Adrenal gland (tissue), 12 donors: ENCODE results near the gene LBH. TPM values are rescaled to one million over a fixed set of nuclear protein-coding genes. Genes with fewer than 3 reads are reported as not detected.
A peak's percentile ranks its signal among the peaks of the same experiment; 100 is the strongest.
"Not testable (repeated sequence)": the region's sequence is repeated elsewhere in the genome, so short reads cannot be mapped to it uniquely, and the experiment has no call there.

Experiments used
- DNase-seq, 7 donors: peaks; one replicate each; pipeline ENCODE4 v3.0.0-alpha.2; 2019 to 2020
- H3K27ac ChIP-seq, 5 donors: fragments of 200-600 bp; sonication (generic) in 4 of 5; 1 replicate in 3 of 5; 2 replicates in 2 of 5; pipeline versions ENCODE4 v1.5.1 to v1.8.0; 2016 to 2020; ENCODE audit warnings: mild to moderate bottlenecking in 1 of 5
- H3K27me3 ChIP-seq: fragments of 200-600 bp; 2 replicates; pipeline ENCODE4 v1.8.0; 2021
- H3K36me3 ChIP-seq, 2 donors: fragments of 200-600 bp; replicated peaks in 1 of 2; 1 replicate in 1 of 2; 2 replicates in 1 of 2; pipeline versions ENCODE4 v1.5.1 to v1.8.0; 2018 to 2022
- H3K4me1 ChIP-seq, 2 donors: fragments of 200-600 bp; replicated peaks in 1 of 2; 1 replicate in 1 of 2; 2 replicates in 1 of 2; pipeline versions ENCODE4 v1.5.1 to v1.8.0; 2018 to 2021
- H3K4me3 ChIP-seq, 4 donors: fragments of 200-600 bp; sonication (generic) in 3 of 4; one replicate each; pipeline ENCODE4 v1.5.1; 2016 to 2018
- H3K9me3 ChIP-seq, 3 donors: fragments of 200-600 bp; sonication (generic) in 1 of 3; replicated peaks in 1 of 3; 1 replicate in 2 of 3; 2 replicates in 1 of 3; pipeline versions ENCODE4 v1.5.1 to v1.8.0; 2016 to 2021
- CTCF ChIP-seq, 6 experiments: fragments of 450-650 bp in 4 of 6; fragments of 200-600 bp in 2 of 6; sonication (generic) in 1 of 6; IDR thresholded peaks; 1 replicate in 5 of 6; 2 replicates in 1 of 6; pipeline versions ENCODE4 v1.5.1 to v1.8.0; 2016 to 2021; ENCODE audit warnings: antibody characterized with exemption in 6 of 6, mild to moderate bottlenecking in 2 of 6, moderate library complexity in 1 of 6
- POLR2A ChIP-seq, 2 donors: fragments of 450-650 bp; IDR thresholded peaks; one replicate each; pipeline ENCODE4 v1.6.1; 2017; ENCODE audit warnings: antibody characterized with exemption in 2 of 2, mild to moderate bottlenecking in 2 of 2, moderate library complexity in 1 of 2
- WGBS, 4 donors: extraction: QIAGEN DNeasy Blood & Tissue Kit in 2 of 4; methylation state at CpG; one replicate each; pipeline versions ENCODE4 v1.1.5 to v1.1.7; 2013 to 2017; 5-methylcytosine and 5-hydroxymethylcytosine counted together
- intact Hi-C, 2 donors: fragments of 100-400 bp; cut with DNase I; formaldehyde crosslinking; loops; one replicate each; pipeline versions ENCODE4 v1.14.1 to v1.15.0; 2022 to 2023
- polyA plus RNA-seq, 3 donors: library from polyadenylated mRNA; stranded (reverse); fragments of 200-250 nt in 2 of 3; fragments of 350-450 nt in 1 of 3; fragmentation: Illumina TruSeq in 1 of 3; extraction: RNeasy Lipid Tissue Mini Kit (QIAGEN cat#74804) in 1 of 3; gene quantifications; one replicate each; pipeline ENCODE4 v1.2.3, GENCODE V29; 2013 to 2014
- total RNA-seq, 9 donors: library from RNA; depleted of rRNA in 4 of 9; stranded (reverse); fragments of >200 nt in 4 of 9; fragments of 120-200 nt in 1 of 9; fragmentation: NEBNext Ultra II Directional in 1 of 9; extraction: Animal tissue kit (Norgen Biotek cat#: 25700) in 1 of 9; gene quantifications; one replicate each; pipeline versions ENCODE4 v1.1.0 to v1.2.4, GENCODE V29; 2013 to 2023
- donor health status: healthy with polysubstance abuse.
- donor health status: Bipolar disorder and iron deficiency.
- donor health status: DM: yes; HTN: yes; CAD: no.
- donor health status: DM: no; HTN: no; CAD: no.
- donor health status: DM: no; HTN: no; CAD: no.
- donor health status: DM: yes; HTN: yes; CAD: no.

LBH gene
- total and polyA plus RNA-seq, 12 donors, result 7.6 to 76.4 (median 11.4) TPM

GRCh38 chr2:30267161-30267975 lies 36.0 kb downstream of the LBH start:
- no peaks in the 10 kb centered on the region for H3K36me3 ChIP-seq
- H3K27me3 ChIP-seq, result no peaks in the 10 kb centered on the region
- H3K9me3 ChIP-seq, result no peaks in the 10 kb centered on the region
- peaks cover 10 to 17% of the 10 kb centered on the region in 2 donors for H3K4me1 ChIP-seq
- TF ChIP-seq POLR2A (IDR thresholded peaks at IDR 0.05) (no peak), CTCF (IDR thresholded peaks at IDR 0.05) (no peak)
- 87 to 91% (median 90%) methylated on average over 13 of the region's 13 CpGs for WGBS, 4 donors
- DNase-seq, result no peak
- intact Hi-C loops, result no loop called here
- H3K27ac ChIP-seq, result no peak overlapping the region
- no peak overlapping the region for H3K4me3 ChIP-seq

- intact Hi-C loops, result no loop called here
- 80 to 91% (median 89%) methylated on average over 5 of the region's 5 CpGs for WGBS, 4 donors
Observed at GRCh38 chr2:30268296-30268871, 37.0 kb downstream of the LBH start.

GRCh38 chr2:30269114-30269770 lies 37.9 kb downstream of the LBH start:
- 92 to 95% (median 94%) methylated on average over 13 to 16 of the region's 16 CpGs for WGBS, 4 donors
- DNase-seq, intact Hi-C loops: not testable (repeated sequence)

More at GRCh38 chr2:30268296-30268871, 37.0 kb downstream of the LBH start:
- TF ChIP-seq CTCF (IDR thresholded peaks at IDR 0.05) (no peak), POLR2A (IDR thresholded peaks at IDR 0.05) (no peak)
- DNase-seq, result no peak
- H3K4me1 ChIP-seq, result peaks cover 16 to 17% of the 10 kb centered on the region in 2 donors
- H3K9me3 ChIP-seq, result no peaks in the 10 kb centered on the region
- H3K4me3 ChIP-seq, result no peak overlapping the region
- H3K27ac ChIP-seq, result peak overlapping the region in 1 of 5 donors; percentile 13
- no peaks in the 10 kb centered on the region for H3K27me3 ChIP-seq
- H3K36me3 ChIP-seq, result no peaks in the 10 kb centered on the region

GRCh38 chr2:30269771-30270145 lies 38.4 kb downstream of the LBH start:
- Histone ChIP-seq H3K27me3 (no peaks in the 10 kb centered on the region), H3K27ac (no peak overlapping the region), H3K9me3 (no peaks in the 10 kb centered on the region), H3K4me1 (peaks cover 17% of the 10 kb centered on the region in 2 donors), H3K4me3 (no peak overlapping the region), H3K36me3 (no peaks in the 10 kb centered on the region)
- no peak for DNase-seq
- intact Hi-C loops, result no loop called here
- TF ChIP-seq CTCF (IDR thresholded peaks at IDR 0.05) (no peak), POLR2A (IDR thresholded peaks at IDR 0.05) (no peak)
- 65 to 78% (median 72%) methylated on average over 5 of the region's 5 CpGs for WGBS, 4 donors

More at GRCh38 chr2:30269114-30269770, 37.9 kb downstream of the LBH start:
- H3K36me3 ChIP-seq, H3K4me3 ChIP-seq, H3K9me3 ChIP-seq, H3K27me3 ChIP-seq, H3K27ac ChIP-seq: not testable (repeated sequence)
- H3K4me1 ChIP-seq, result peaks cover 17% of the 10 kb centered on the region in 2 donors
